ENCODE measurements around the gene DOC2B.
"Not testable (repeated sequence)": the region's sequence is repeated elsewhere in the genome, so short reads cannot be mapped to it uniquely, and the experiment has no call there.

DOC2B gene

GRCh38 chr17:177762-178161, 3.7 kb downstream of the DOC2B start:
- DNase-seq (ENCODE audit: low read depth), result no peak
- H3K4me3 ChIP-seq (ENCODE audit: low read depth, low read length), result no peak overlapping the region
- TF ChIP-seq CTCF (IDR thresholded peaks at IDR 0.05; ENCODE audit: insufficient read depth, low read depth, low read length, missing control alignments), result no peak

GRCh38 chr17:177155-177554, 4.3 kb downstream of the DOC2B start:
- no peak for TF ChIP-seq CTCF (IDR thresholded peaks at IDR 0.05; ENCODE audit: insufficient read depth, low read depth, low read length, missing control alignments)
- DNase-seq (ENCODE audit: low read depth), result no peak
- no peak overlapping the region for H3K4me3 ChIP-seq (ENCODE audit: low read depth, low read length)

GRCh38 chr17:173166-173911, 8.1 kb downstream of the DOC2B start:
- TF ChIP-seq CTCF (IDR thresholded peaks at IDR 0.05; ENCODE audit: insufficient read depth, low read depth, low read length, missing control alignments), result no peak
- no peak for DNase-seq (ENCODE audit: low read depth)
- H3K4me3 ChIP-seq (ENCODE audit: low read depth, low read length), result no peak overlapping the region

GRCh38 chr17:172401-172800, 9.0 kb downstream of the DOC2B start:
- H3K4me3 ChIP-seq (ENCODE audit: low read depth, low read length), result no peak overlapping the region
- no peak for TF ChIP-seq CTCF (IDR thresholded peaks at IDR 0.05; ENCODE audit: insufficient read depth, low read depth, low read length, missing control alignments)
- DNase-seq (ENCODE audit: low read depth), result no peak

- H3K4me3 ChIP-seq (ENCODE audit: low read depth, low read length), result no peak overlapping the region
- no peak for TF ChIP-seq CTCF (IDR thresholded peaks at IDR 0.05; ENCODE audit: insufficient read depth, low read depth, low read length, missing control alignments)
- no peak for DNase-seq (ENCODE audit: low read depth)
Measured at GRCh38 chr17:171871-172270, 9.6 kb downstream of the DOC2B start.

GRCh38 chr17:170130-170670, 11.2 kb downstream of the DOC2B start:
- DNase-seq (ENCODE audit: low read depth), result no peak
- no peak overlapping the region for H3K4me3 ChIP-seq (ENCODE audit: low read depth, low read length)
- no peak for TF ChIP-seq CTCF (IDR thresholded peaks at IDR 0.05; ENCODE audit: insufficient read depth, low read depth, low read length, missing control alignments)

GRCh38 chr17:168614-169013, 12.8 kb downstream of the DOC2B start:
- H3K4me3 ChIP-seq (ENCODE audit: low read depth, low read length), result not testable (repeated sequence)
- DNase-seq (ENCODE audit: low read depth), result peak; percentile 27

All from GM12865 (cell line).